GM12865 (cell line): Measurements from ENCODE around the gene SEMA5A.

Experiments
- DNase-seq: peaks from one replicate; pipeline ENCODE4 v3.0.0; 2010; ENCODE audit warnings: low read depth
- H3K4me3 ChIP-seq: 2 replicates; pipeline ENCODE4 v1.5.1; 2011; ENCODE audit warnings: mild to moderate bottlenecking, low read depth, low read length, control low read depth
- CTCF ChIP-seq: IDR thresholded peaks from 2 replicates; pipeline ENCODE4 v1.5.1; 2011; ENCODE audit warnings: low read length, control low read depth, low read depth, inconsistent platforms; ENCODE audit not compliant: insufficient read depth; ENCODE audit errors: missing control alignments

The SEMA5A gene

GRCh38 chr5:9582406-9582805 is 36.5 kb upstream of the SEMA5A start:
- no peak overlapping the region for H3K4me3 ChIP-seq
- no peak for TF ChIP-seq CTCF
- DNase-seq: no peak

DNA sequence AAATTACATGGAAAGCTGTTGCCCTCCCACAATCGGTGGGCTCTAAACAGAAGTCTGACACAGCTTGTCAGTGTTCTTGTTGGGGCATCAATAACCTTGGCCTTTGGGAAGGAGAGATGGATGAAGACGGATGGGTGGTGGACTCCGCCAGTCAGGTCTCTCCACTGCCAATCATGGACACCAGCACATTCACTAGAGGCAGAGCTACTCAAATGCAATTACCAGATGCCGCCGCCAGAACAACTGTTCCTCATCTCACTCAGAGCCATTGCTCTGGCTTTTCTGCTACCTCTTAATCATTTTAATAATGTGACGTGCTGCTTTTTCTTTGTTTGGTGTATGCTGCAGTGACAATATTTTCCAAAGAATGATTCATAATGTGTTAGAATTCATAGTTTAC is 27.9 kb upstream of the SEMA5A start:
- TF ChIP-seq CTCF: no peak
- no peak overlapping the region for H3K4me3 ChIP-seq
- no peak for DNase-seq

GRCh38 chr5:9572246-9572645 is 26.4 kb upstream of the SEMA5A start:
- H3K4me3 ChIP-seq: no peak overlapping the region
- DNase-seq: no peak
- no peak for TF ChIP-seq CTCF

DNA sequence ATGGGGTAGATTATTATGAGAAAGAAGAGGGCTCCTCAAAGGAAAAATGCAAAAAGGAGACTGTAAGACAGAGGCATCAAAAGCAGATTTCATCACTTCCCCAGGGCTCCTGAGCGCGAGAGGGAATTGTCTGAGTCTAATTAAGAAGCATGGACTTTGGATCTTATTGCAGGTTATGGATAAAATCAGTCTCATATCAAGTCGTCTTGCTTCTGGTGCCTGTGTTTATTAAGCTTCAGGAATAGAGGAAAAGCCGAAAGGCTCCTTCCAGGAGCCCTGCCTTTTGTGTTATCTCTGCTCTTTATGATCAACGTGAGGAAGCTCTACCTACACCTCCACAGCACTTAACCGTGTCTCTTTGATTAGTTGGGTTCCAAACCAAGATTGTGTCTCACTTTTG is 25.0 kb upstream of the SEMA5A start:
- no peak for TF ChIP-seq CTCF
- no peak for DNase-seq
- no peak overlapping the region for H3K4me3 ChIP-seq

DNA sequence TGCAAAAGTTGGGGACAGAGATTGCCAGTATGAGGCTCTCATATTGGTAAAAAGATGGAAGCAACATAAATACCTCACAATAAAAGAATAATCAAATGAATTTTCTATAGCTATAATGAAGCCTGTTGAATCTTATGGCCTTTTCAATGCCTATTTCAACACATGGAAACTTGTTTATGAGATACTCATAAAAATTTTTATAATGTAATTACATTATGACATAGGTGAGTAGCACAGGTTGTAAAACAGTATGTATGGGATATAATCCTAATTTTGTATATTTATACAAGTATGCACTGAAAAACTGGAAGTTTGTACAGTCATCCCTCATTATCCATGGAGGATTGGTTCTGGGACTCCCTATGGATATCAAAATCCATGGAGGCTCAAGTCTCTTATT is 21.2 kb upstream of the SEMA5A start:
- no peak for DNase-seq
- no peak for TF ChIP-seq CTCF
- H3K4me3 ChIP-seq: no peak overlapping the region

DNA sequence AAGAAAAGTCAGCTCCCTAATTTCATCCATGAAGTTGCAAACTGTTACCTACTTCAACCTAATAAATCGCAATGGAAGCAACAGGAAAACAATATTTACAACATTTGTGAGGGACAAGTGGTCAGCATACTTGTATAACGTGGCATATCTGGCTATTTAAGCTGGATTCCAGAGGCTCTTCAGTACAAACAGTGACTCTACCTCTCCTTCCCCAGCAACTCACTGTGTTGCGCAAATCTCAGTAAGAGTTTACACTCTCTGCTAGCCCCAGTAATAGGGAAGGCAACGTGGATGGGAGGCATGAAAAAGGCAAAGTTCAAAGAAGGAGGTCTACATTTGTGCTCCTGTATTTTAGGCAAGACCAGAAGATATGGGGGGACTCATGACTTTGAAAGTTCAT is 18.9 kb upstream of the SEMA5A start:
- H3K4me3 ChIP-seq: no peak overlapping the region
- DNase-seq: no peak
- TF ChIP-seq CTCF: no peak

DNA sequence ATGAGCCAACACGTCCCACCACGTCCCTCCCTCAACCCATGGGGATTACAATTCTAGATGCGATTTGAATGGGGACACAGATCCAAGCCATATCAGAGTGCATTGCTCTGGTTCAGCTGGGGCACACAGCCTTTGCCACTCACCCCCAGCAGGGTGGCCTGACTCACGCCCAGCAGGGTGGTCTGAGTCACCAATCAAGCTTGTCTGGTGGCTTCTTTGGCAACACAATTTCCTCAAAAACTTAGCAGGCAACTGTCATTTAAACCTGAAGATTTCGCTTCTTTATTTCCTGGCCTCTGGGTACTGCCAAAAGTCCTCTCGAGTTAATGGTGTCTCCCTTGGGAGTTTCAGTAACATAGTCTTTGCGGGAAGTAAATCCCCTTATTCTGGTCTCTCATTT is 16.3 kb upstream of the SEMA5A start:
- no peak for TF ChIP-seq CTCF
- no peak for DNase-seq
- H3K4me3 ChIP-seq: no peak overlapping the region
